Measurements from ENCODE around the gene MAMDC4. TPM values are rescaled to one million over a fixed set of nuclear protein-coding genes. Genes with fewer than 3 reads are reported as not detected.
"Not testable (repeated sequence)": the region's sequence is repeated elsewhere in the genome, so short reads cannot be mapped to it uniquely, and the experiment has no call there.

Gene MAMDC4
- total RNA-seq, 2 experiments from 2014 or later: 11.7 to 14.2 TPM

DNA sequence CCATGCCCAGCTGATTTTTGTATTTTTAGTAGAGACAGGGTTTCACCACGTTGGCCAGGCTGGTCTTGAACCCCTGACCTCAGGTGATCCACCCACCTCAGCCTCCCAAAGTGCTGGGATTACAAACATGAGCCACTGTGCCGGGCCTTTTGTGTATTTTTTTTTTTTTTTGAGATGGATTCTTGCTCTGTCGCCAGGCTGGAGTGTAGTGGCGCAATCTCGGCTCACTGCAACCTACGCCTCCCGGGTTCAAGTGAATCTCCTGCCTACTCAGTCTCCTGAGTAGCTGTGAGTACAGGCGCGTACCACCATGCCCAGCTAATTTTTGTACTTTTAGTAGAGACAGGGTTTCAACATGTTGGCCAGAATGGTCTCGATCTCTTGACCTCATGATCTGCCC, 31.5 kb downstream of the MAMDC4 start:
- intact Hi-C loops (cut with micrococcal nuclease; ENCODE audit: unreplicated experiment); H3K27ac ChIP-seq (ENCODE audit: low read depth, low read length, poor library complexity, severe bottlenecking); CTCF ChIA-PET (ENCODE audit: unreplicated experiment); H4K20me1 ChIP-seq (ENCODE audit: insufficient read depth, low read length); DNase-seq (ENCODE audit: low spot score); BruUV-seq (replicated peaks); H3K4me3 ChIP-seq (ENCODE audit: low read depth, low read length, poor library complexity, severe bottlenecking); H3K4me2 ChIP-seq (ENCODE audit: low read length); H3K36me3 ChIP-seq (ENCODE audit: insufficient read depth, low read length); H3K9me2 ChIP-seq (ENCODE audit: insufficient read depth, low read length); POLR2A ChIA-PET; H2AFZ ChIP-seq (ENCODE audit: low read length); H3K9me3 ChIP-seq (ENCODE audit: low read length): not testable (repeated sequence)
- Histone ChIP-seq H3K79me2 (ENCODE audit: insufficient read depth, low read depth, low read length) (peaks cover 18% of the 10 kb centered on the region), H3K4me1 (ENCODE audit: insufficient read depth, low read length, poor library complexity, severe bottlenecking) (peaks cover 21% of the 10 kb centered on the region)

GRCh38 chr9:136885950-136886578, 33.9 kb downstream of the MAMDC4 start, which contains the start of gene TRAF2:
Gene TRAF2 (plus strand): TSS chr9:136886516. CDS start chr9:136898741, 12,225 bp downstream.
- peak within 1 kb of the TSS; percentile 62 for H3K27ac ChIP-seq (ENCODE audit: low read depth, low read length, poor library complexity, severe bottlenecking)
- H3K4me1 ChIP-seq (ENCODE audit: insufficient read depth, low read length, poor library complexity, severe bottlenecking): peaks cover 21% of the 10 kb centered on the region
- peaks cover 12% of the 10 kb centered on the region for H3K36me3 ChIP-seq (ENCODE audit: insufficient read depth, low read length)
- ChIA-PET POLR2A (interaction anchor here (1.2 to 1.4 kb wide), 4 partner anchors 12 to 201 kb away, joined by 3 read pairs; partner anchors contain the start of gene MAN1B1), CTCF (ENCODE audit: unreplicated experiment) (no interaction called here)
- no peak for TF ChIP-seq EZH2phosphoT487 (IDR thresholded peaks at IDR 0.05; ENCODE audit: borderline replicate concordance, low read depth, low read length)
- TF ChIP-seq, protein P1, sequence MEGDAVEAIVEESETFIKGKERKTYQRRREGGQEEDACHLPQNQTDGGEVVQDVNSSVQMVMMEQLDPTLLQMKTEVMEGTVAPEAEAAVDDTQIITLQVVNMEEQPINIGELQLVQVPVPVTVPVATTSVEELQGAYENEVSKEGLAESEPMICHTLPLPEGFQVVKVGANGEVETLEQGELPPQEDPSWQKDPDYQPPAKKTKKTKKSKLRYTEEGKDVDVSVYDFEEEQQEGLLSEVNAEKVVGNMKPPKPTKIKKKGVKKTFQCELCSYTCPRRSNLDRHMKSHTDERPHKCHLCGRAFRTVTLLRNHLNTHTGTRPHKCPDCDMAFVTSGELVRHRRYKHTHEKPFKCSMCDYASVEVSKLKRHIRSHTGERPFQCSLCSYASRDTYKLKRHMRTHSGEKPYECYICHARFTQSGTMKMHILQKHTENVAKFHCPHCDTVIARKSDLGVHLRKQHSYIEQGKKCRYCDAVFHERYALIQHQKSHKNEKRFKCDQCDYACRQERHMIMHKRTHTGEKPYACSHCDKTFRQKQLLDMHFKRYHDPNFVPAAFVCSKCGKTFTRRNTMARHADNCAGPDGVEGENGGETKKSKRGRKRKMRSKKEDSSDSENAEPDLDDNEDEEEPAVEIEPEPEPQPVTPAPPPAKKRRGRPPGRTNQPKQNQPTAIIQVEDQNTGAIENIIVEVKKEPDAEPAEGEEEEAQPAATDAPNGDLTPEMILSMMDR (conservative IDR thresholded peaks at IDR 0.05; ENCODE audit: low read length): no peak
- H3K9me3 ChIP-seq (ENCODE audit: low read length): no peaks in the 10 kb centered on the region
- H2AFZ ChIP-seq (ENCODE audit: low read length): peak within 1 kb of the TSS; percentile 66; the same call in 1 of the 2 replicates
- peak; percentile 99 for DNase-seq (ENCODE audit: low spot score)
- intact Hi-C loops (cut with micrococcal nuclease; ENCODE audit: unreplicated experiment): loop anchor here (1.0 to 5.0 kb wide), 5 partner anchors 19 to 143 kb away; partner anchors contain the start of genes ABCA2, C8G, EDF1 and FBXW5
- no TSS peak for BruUV-seq (replicated peaks)
- peak within 1 kb of the TSS; percentile 79 for H3K4me2 ChIP-seq (ENCODE audit: low read length)
- H4K20me1 ChIP-seq (ENCODE audit: insufficient read depth, low read length): peaks cover 10% of the 10 kb centered on the region; the same call in 1 of the 2 replicates
- peak within 1 kb of the TSS; percentile 96 for H3K4me3 ChIP-seq (ENCODE audit: low read depth, low read length, poor library complexity, severe bottlenecking)
- H3K79me2 ChIP-seq (ENCODE audit: insufficient read depth, low read depth, low read length): peaks cover 42% of the 10 kb centered on the region
- H3K9me2 ChIP-seq (ENCODE audit: insufficient read depth, low read length): no peaks in the 10 kb centered on the region

GRCh38 chr9:136886610-136887597, 34.8 kb downstream of the MAMDC4 start:
- CTCF ChIA-PET (ENCODE audit: unreplicated experiment): no interaction called here

More at GRCh38 chr9:136886610-136887597, 34.8 kb downstream of the MAMDC4 start:
- intact Hi-C loops (cut with micrococcal nuclease; ENCODE audit: unreplicated experiment): loop anchor here (1.0 to 5.0 kb wide), 5 partner anchors 20 to 142 kb away; partner anchors contain the start of genes ABCA2, C8G, EDF1 and FBXW5
- H3K9me2 ChIP-seq (ENCODE audit: insufficient read depth, low read length): no peaks in the 10 kb centered on the region
- no peak for TF ChIP-seq EZH2phosphoT487 (IDR thresholded peaks at IDR 0.05; ENCODE audit: borderline replicate concordance, low read depth, low read length)
- TF ChIP-seq, protein P1 (conservative IDR thresholded peaks at IDR 0.05; ENCODE audit: low read length): no peak
- H3K9me3 ChIP-seq (ENCODE audit: low read length): no peaks in the 10 kb centered on the region
- H3K4me1 ChIP-seq (ENCODE audit: insufficient read depth, low read length, poor library complexity, severe bottlenecking): peaks cover 17% of the 10 kb centered on the region
- peaks cover 10% of the 10 kb centered on the region; the same call in 1 of the 2 replicates for H4K20me1 ChIP-seq (ENCODE audit: insufficient read depth, low read length)
- peak overlapping the region; percentile 96 for H3K4me3 ChIP-seq (ENCODE audit: low read depth, low read length, poor library complexity, severe bottlenecking)
- peaks cover 19% of the 10 kb centered on the region for H3K36me3 ChIP-seq (ENCODE audit: insufficient read depth, low read length)
- peak; percentile 59 for DNase-seq (ENCODE audit: low spot score)
- BruUV-seq (replicated peaks): no TSS peak
- H3K79me2 ChIP-seq (ENCODE audit: insufficient read depth, low read depth, low read length): peaks cover 51% of the 10 kb centered on the region
- H3K4me2 ChIP-seq (ENCODE audit: low read length): peak overlapping the region; percentile 79
- peak overlapping the region; percentile 62 for H3K27ac ChIP-seq (ENCODE audit: low read depth, low read length, poor library complexity, severe bottlenecking)
- POLR2A ChIA-PET: interaction anchor here (1.2 kb wide), 2 partner anchors 17 to 160 kb away, joined by 3 read pairs; no protein-coding TSS in a partner anchor
- no peak overlapping the region for H2AFZ ChIP-seq (ENCODE audit: low read length)
